ENCODE data around the gene RIC1.

DNA sequence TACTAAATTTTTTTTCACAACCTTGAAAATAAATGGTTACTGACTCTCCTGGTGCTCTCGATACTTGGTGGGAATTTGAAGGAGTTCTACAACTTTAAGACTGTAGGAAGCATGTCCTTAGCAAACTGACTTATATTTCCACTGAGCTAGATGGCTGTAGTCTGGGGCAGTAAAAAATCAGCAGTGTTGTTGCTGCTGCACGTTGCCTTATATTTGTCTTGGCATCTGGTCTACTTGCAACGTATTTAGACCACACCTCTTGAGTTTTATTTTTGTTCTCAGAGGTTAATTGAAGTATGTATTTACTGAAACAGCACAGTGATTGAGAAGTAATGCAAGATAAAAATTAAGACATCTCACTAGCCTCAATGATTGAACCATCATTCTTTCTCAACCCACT lies 127.7 kb downstream of the RIC1 start:
- TF ChIP-seq POLR2AphosphoS5 (IDR thresholded peaks at IDR 0.05; ENCODE audit: low read depth, low read length) (no peak), REST (IDR thresholded peaks at IDR 0.05; ENCODE audit: insufficient read depth in 1 of 2, low read depth in 2 of 2, low read length in 2 of 2) (no peak), TAF1 (IDR thresholded peaks at IDR 0.05; ENCODE audit: borderline replicate concordance, insufficient read depth, low read length) (no peak), SIN3A (IDR thresholded peaks at IDR 0.05; ENCODE audit: borderline replicate concordance, insufficient read depth, low read length) (no peak)

Measured in PFSK-1 (cell line).